Measurements from ENCODE around the gene FKBP3. TPM values are rescaled to one million over a fixed set of nuclear protein-coding genes. Genes with fewer than 3 reads are reported as not detected.

FKBP3 gene
- total and polyA plus RNA-seq, 2 of the 4 experiments (the other 2 are of a cell fraction), result 8.6 to 45.3 TPM

GRCh38 chr14:45120096-45120495 is 14.2 kb downstream of the FKBP3 start:
- ChIA-PET POLR2A (ENCODE audit: unreplicated experiment) (no interaction called here), CTCF (no interaction called here)
- H3K27ac ChIP-seq (ENCODE audit: insufficient read depth, low read length), result no peak overlapping the region
- intact Hi-C loops (cut with micrococcal nuclease) (no loop called here), in situ Hi-C loops (cut with MboI; ENCODE audit: low sequenced_read_pairs) (no loop called here), dilution Hi-C loops (cut with HindIII; ENCODE audit: low sequenced_read_pairs, unreplicated experiment) (no loop called here)
- no peak overlapping the region for H3K56ac ChIP-seq (ENCODE audit: extremely low read depth, insufficient read depth, low read length)
- no TSS peak for BruUV-seq (replicated peaks)
- no peaks in the 10 kb centered on the region for H3K9me3 ChIP-seq (ENCODE audit: control insufficient read depth, insufficient read depth, low read length)
- H2BK120ac ChIP-seq (ENCODE audit: low read depth, low read length), result no peak overlapping the region
- no peak overlapping the region for H2AFZ ChIP-seq (replicated peaks; ENCODE audit: low read length, poor library complexity)
- no peak for DNase-seq
- H4K5ac ChIP-seq (ENCODE audit: low read depth, low read length), result no peak overlapping the region
- H4K20me1 ChIP-seq (ENCODE audit: insufficient read depth, low read length), result no peaks in the 10 kb centered on the region
- H3K4me3 ChIP-seq (ENCODE audit: insufficient read depth, low read depth, low read length), result no peak overlapping the region
- H2BK15ac ChIP-seq (ENCODE audit: low read depth, low read length), result no peak overlapping the region
- no peak overlapping the region for H2BK20ac ChIP-seq (ENCODE audit: low read depth, low read length)
- no peak overlapping the region for H3K23ac ChIP-seq (ENCODE audit: low read depth, low read length)
- no peak overlapping the region for H3K9ac ChIP-seq (ENCODE audit: low read depth, low read length)
- H4K8ac ChIP-seq (ENCODE audit: low read depth in 2 of 2, low read length in 2 of 2), result no peak overlapping the region
- no peak overlapping the region for H3K4me2 ChIP-seq (ENCODE audit: low read depth, low read length)
- H3K4me1 ChIP-seq (ENCODE audit: control insufficient read depth, insufficient read depth, low read length), result no peaks in the 10 kb centered on the region
- TF ChIP-seq MAZ (IDR thresholded peaks at IDR 0.05; ENCODE audit: borderline replicate concordance, low read depth, low read length), result no peak
- TF ChIP-seq POLR2A (IDR thresholded peaks at IDR 0.05; ENCODE audit: low read depth, low read length), result no peak
- no peak for TF ChIP-seq CHD1 (IDR thresholded peaks at IDR 0.05; ENCODE audit: low read depth, low read length)
- TF ChIP-seq SMC3 (IDR thresholded peaks at IDR 0.05; ENCODE audit: low read depth, low read length), result no peak
- no peak for TF ChIP-seq FOS (IDR thresholded peaks at IDR 0.05; ENCODE audit: low read depth, low read length)
- no peak for TF ChIP-seq USF2 (IDR thresholded peaks at IDR 0.05; ENCODE audit: low read depth, low read length)
- TF ChIP-seq ELK1 (IDR thresholded peaks at IDR 0.05; ENCODE audit: borderline replicate concordance, low read depth, low read length), result no peak
- TF ChIP-seq RFX5 (IDR thresholded peaks at IDR 0.05; ENCODE audit: low read depth, low read length), result no peak
- no peak for TF ChIP-seq RCOR1 (IDR thresholded peaks at IDR 0.05; ENCODE audit: insufficient replicate concordance, low read length)
- no peak for TF ChIP-seq CTCF (conservative IDR thresholded peaks at IDR 0.05; ENCODE audit: low read depth, low read length)
- no peak for TF ChIP-seq MXI1 (IDR thresholded peaks at IDR 0.05; ENCODE audit: borderline replicate concordance, low read depth, low read length)
- TF ChIP-seq CEBPB (IDR thresholded peaks at IDR 0.05; ENCODE audit: low read depth, low read length), result no peak
- no peak for TF ChIP-seq RAD21 (IDR thresholded peaks at IDR 0.05; ENCODE audit: low read length)
- TF ChIP-seq NFE2L2 (IDR thresholded peaks at IDR 0.05; ENCODE audit: low read depth, low read length), result no peak
- TF ChIP-seq BHLHE40 (IDR thresholded peaks at IDR 0.05; ENCODE audit: low read depth, low read length), result no peak
- no peak for TF ChIP-seq MAFK (IDR thresholded peaks at IDR 0.05; ENCODE audit: low read depth, low read length)
- no peak overlapping the region for H4K91ac ChIP-seq (ENCODE audit: insufficient read depth, low read depth, low read length)
- no peak overlapping the region for H2AK9ac ChIP-seq (replicated peaks; ENCODE audit: low read depth, low read length, poor library complexity)
- no peak for ATAC-seq (ENCODE audit: low read depth)
- no peak overlapping the region for H3K18ac ChIP-seq (ENCODE audit: low read depth, low read length)
- no peak overlapping the region for H3K14ac ChIP-seq (replicated peaks; ENCODE audit: low read depth, low read length)
- H2BK5ac ChIP-seq (ENCODE audit: low read depth, low read length, poor library complexity, severe bottlenecking), result no peak overlapping the region
- no peak overlapping the region for H3K4ac ChIP-seq (ENCODE audit: low read depth, low read length)
- WGBS, 2 experiments (ENCODE audit: extremely low coverage in 2 of 2, insufficient read length in 1 of 2), result no CpG with 5 or more reads among the region's 1 CpG
- H2AK5ac ChIP-seq (ENCODE audit: low read depth, low read length), result no peak overlapping the region
- H3K27me3 ChIP-seq (ENCODE audit: control insufficient read depth, insufficient read depth, low read length), result no peaks in the 10 kb centered on the region
- H3K36me3 ChIP-seq (ENCODE audit: control insufficient read depth, insufficient read depth, low read length), result peaks cover 40% of the 10 kb centered on the region
- H3K79me1 ChIP-seq (ENCODE audit: low read depth in 1 of 2, low read length in 2 of 2), result peaks cover 0 to 4% of the 10 kb centered on the region in 2 experiments; a peak in 2 of 4 replicates
- no peaks in the 10 kb centered on the region for H3K9me1 ChIP-seq (ENCODE audit: insufficient read depth, low read length)
